Activated T-helper 17 cell treated with anti-CD3 and anti-CD28 coated beads, Interleukin-2, amount 50 U/mL, for 72 hours (primary cell): ENCODE measurements around the gene HSD3B1. TPM values are rescaled to one million over a fixed set of nuclear protein-coding genes. Genes with fewer than 3 reads are reported as not detected.

Experiments used
- ATAC-seq: fragments of 150-1000 bp; cut with Tn5 transposase; replicated peaks from 2 replicates; pipeline ENCODE4 v1.10.0; 2021; ENCODE audit warnings: mild to moderate bottlenecking, moderate library complexity
- H3K27ac Mint-ChIP-seq: one replicate; pipeline ENCODE4 v1.8.0; 2022; ENCODE audit warnings: mixed read lengths
- H3K27me3 Mint-ChIP-seq: one replicate; pipeline ENCODE4 v1.8.0; 2022; ENCODE audit warnings: mixed read lengths
- H3K36me3 Mint-ChIP-seq: one replicate; pipeline ENCODE4 v1.8.0; 2022; ENCODE audit warnings: low read depth, mild to moderate bottlenecking, mixed read lengths
- H3K4me1 Mint-ChIP-seq: one replicate; pipeline ENCODE4 v1.8.0; 2022; ENCODE audit warnings: mixed read lengths
- H3K4me3 Mint-ChIP-seq: one replicate; pipeline ENCODE4 v1.8.0; 2022; ENCODE audit warnings: mild to moderate bottlenecking, mixed read lengths
- H3K9me3 Mint-ChIP-seq: one replicate; pipeline ENCODE4 v1.8.0; 2022; ENCODE audit warnings: mixed read lengths
- total RNA-seq, 2 donors: library from RNA; stranded (reverse); gene quantifications; one replicate each; pipeline ENCODE4 v1.2.3, GENCODE V29; 2022

Gene HSD3B1
- not detected for total RNA-seq

GRCh38 chr1:119506941-119507340 lies at the start of gene HSD3B1:
HSD3B1 (plus strand) TSS chr1:119507210; CDS start chr1:119507477, 267 bp downstream.
- no peaks in the 10 kb centered on the region for H3K36me3 Mint-ChIP-seq
- peaks cover 3% of the 10 kb centered on the region for H3K9me3 Mint-ChIP-seq
- no peaks in the 10 kb centered on the region for H3K4me1 Mint-ChIP-seq
- H3K27ac Mint-ChIP-seq, result no peak within 1 kb of the TSS
- H3K4me3 Mint-ChIP-seq, result no peak within 1 kb of the TSS
- peaks cover 3% of the 10 kb centered on the region for H3K27me3 Mint-ChIP-seq
- no peak for ATAC-seq

GRCh38 chr1:119462964-119463363 lies 44.0 kb upstream of the HSD3B1 start:
- no peaks in the 10 kb centered on the region for H3K36me3 Mint-ChIP-seq
- H3K9me3 Mint-ChIP-seq, result no peaks in the 10 kb centered on the region
- H3K4me1 Mint-ChIP-seq, result no peaks in the 10 kb centered on the region
- ATAC-seq, result no peak
- H3K27ac Mint-ChIP-seq, result no peak overlapping the region
- H3K4me3 Mint-ChIP-seq, result no peak overlapping the region
- H3K27me3 Mint-ChIP-seq, result peaks cover 4% of the 10 kb centered on the region

- no peak overlapping the region for H3K27ac Mint-ChIP-seq
- no peaks in the 10 kb centered on the region for H3K36me3 Mint-ChIP-seq
- no peak overlapping the region for H3K4me3 Mint-ChIP-seq
- no peak for ATAC-seq
- H3K9me3 Mint-ChIP-seq, result no peaks in the 10 kb centered on the region
- H3K27me3 Mint-ChIP-seq, result peaks cover 4% of the 10 kb centered on the region
- no peaks in the 10 kb centered on the region for H3K4me1 Mint-ChIP-seq
Measured at GRCh38 chr1:119463569-119463968, 43.4 kb upstream of the HSD3B1 start.

- no peak overlapping the region for H3K4me3 Mint-ChIP-seq
- no peaks in the 10 kb centered on the region for H3K9me3 Mint-ChIP-seq
- peaks cover 9% of the 10 kb centered on the region for H3K27me3 Mint-ChIP-seq
- no peaks in the 10 kb centered on the region for H3K4me1 Mint-ChIP-seq
- ATAC-seq, result no peak
- no peaks in the 10 kb centered on the region for H3K36me3 Mint-ChIP-seq
- H3K27ac Mint-ChIP-seq, result no peak overlapping the region
Measured at GRCh38 chr1:119466445-119466844, 40.6 kb upstream of the HSD3B1 start.

- H3K36me3 Mint-ChIP-seq, result no peaks in the 10 kb centered on the region
- no peaks in the 10 kb centered on the region for H3K4me1 Mint-ChIP-seq
Measured at GRCh38 chr1:119467219-119467618, 39.8 kb upstream of the HSD3B1 start.

GRCh38 chr1:119467857-119468668 lies 38.9 kb upstream of the HSD3B1 start:
- Mint-ChIP-seq H3K4me1 (no peaks in the 10 kb centered on the region), H3K27ac (no peak overlapping the region), H3K4me3 (no peak overlapping the region), H3K27me3 (peaks cover 9% of the 10 kb centered on the region), H3K9me3 (no peaks in the 10 kb centered on the region), H3K36me3 (no peaks in the 10 kb centered on the region)
- ATAC-seq, result no peak

More at GRCh38 chr1:119467219-119467618, 39.8 kb upstream of the HSD3B1 start:
- Mint-ChIP-seq H3K27ac (no peak overlapping the region), H3K27me3 (peaks cover 9% of the 10 kb centered on the region), H3K9me3 (no peaks in the 10 kb centered on the region), H3K4me3 (no peak overlapping the region)
- no peak for ATAC-seq

- H3K27me3 Mint-ChIP-seq, result peaks cover 10% of the 10 kb centered on the region
- H3K27ac Mint-ChIP-seq, result no peak overlapping the region
- no peak overlapping the region for H3K4me3 Mint-ChIP-seq
- ATAC-seq, result no peak
- no peaks in the 10 kb centered on the region for H3K36me3 Mint-ChIP-seq
- no peaks in the 10 kb centered on the region for H3K9me3 Mint-ChIP-seq
- no peaks in the 10 kb centered on the region for H3K4me1 Mint-ChIP-seq
Measured at GRCh38 chr1:119469741-119470140, 37.3 kb upstream of the HSD3B1 start.

- Mint-ChIP-seq H3K4me1 (no peaks in the 10 kb centered on the region), H3K4me3 (no peak overlapping the region), H3K36me3 (no peaks in the 10 kb centered on the region), H3K9me3 (no peaks in the 10 kb centered on the region), H3K27ac (no peak overlapping the region), H3K27me3 (peaks cover 13% of the 10 kb centered on the region)
- ATAC-seq, result no peak
Measured at GRCh38 chr1:119470377-119470776, 36.6 kb upstream of the HSD3B1 start.

- H3K27me3 Mint-ChIP-seq, result peaks cover 13% of the 10 kb centered on the region
Measured at GRCh38 chr1:119470958-119471357, 36.1 kb upstream of the HSD3B1 start.

GRCh38 chr1:119471566-119471965 lies 35.4 kb upstream of the HSD3B1 start:
- no peak overlapping the region for H3K4me3 Mint-ChIP-seq
- no peaks in the 10 kb centered on the region for H3K36me3 Mint-ChIP-seq
- H3K27ac Mint-ChIP-seq, result no peak overlapping the region
- peaks cover 13% of the 10 kb centered on the region for H3K27me3 Mint-ChIP-seq
- no peak for ATAC-seq
- H3K4me1 Mint-ChIP-seq, result no peaks in the 10 kb centered on the region
- no peaks in the 10 kb centered on the region for H3K9me3 Mint-ChIP-seq

More at GRCh38 chr1:119470958-119471357, 36.1 kb upstream of the HSD3B1 start:
- no peak overlapping the region for H3K4me3 Mint-ChIP-seq
- H3K4me1 Mint-ChIP-seq, result no peaks in the 10 kb centered on the region
- H3K27ac Mint-ChIP-seq, result no peak overlapping the region
- no peaks in the 10 kb centered on the region for H3K9me3 Mint-ChIP-seq
- no peaks in the 10 kb centered on the region for H3K36me3 Mint-ChIP-seq
- ATAC-seq, result no peak

- Mint-ChIP-seq H3K9me3 (no peaks in the 10 kb centered on the region), H3K36me3 (no peaks in the 10 kb centered on the region), H3K27me3 (peaks cover 13% of the 10 kb centered on the region), H3K4me3 (no peak overlapping the region), H3K27ac (no peak overlapping the region), H3K4me1 (no peaks in the 10 kb centered on the region)
- no peak for ATAC-seq
Measured at GRCh38 chr1:119472080-119472818, 34.8 kb upstream of the HSD3B1 start.

- no peaks in the 10 kb centered on the region for H3K36me3 Mint-ChIP-seq
- no peak overlapping the region for H3K4me3 Mint-ChIP-seq
- H3K27me3 Mint-ChIP-seq, result peaks cover 11% of the 10 kb centered on the region
- no peaks in the 10 kb centered on the region for H3K4me1 Mint-ChIP-seq
- ATAC-seq, result no peak
- no peak overlapping the region for H3K27ac Mint-ChIP-seq
- no peaks in the 10 kb centered on the region for H3K9me3 Mint-ChIP-seq
Measured at GRCh38 chr1:119472819-119473175, 34.2 kb upstream of the HSD3B1 start.

- no peak overlapping the region for H3K4me3 Mint-ChIP-seq
Measured at GRCh38 chr1:119475866-119476439, 31.1 kb upstream of the HSD3B1 start.

GRCh38 chr1:119477710-119478109 lies 29.3 kb upstream of the HSD3B1 start:
- Mint-ChIP-seq H3K27me3 (peaks cover 10% of the 10 kb centered on the region), H3K4me3 (no peak overlapping the region), H3K4me1 (no peaks in the 10 kb centered on the region), H3K36me3 (no peaks in the 10 kb centered on the region), H3K27ac (no peak overlapping the region), H3K9me3 (no peaks in the 10 kb centered on the region)
- ATAC-seq, result no peak

More at GRCh38 chr1:119475866-119476439, 31.1 kb upstream of the HSD3B1 start:
- Mint-ChIP-seq H3K27ac (no peak overlapping the region), H3K4me1 (no peaks in the 10 kb centered on the region), H3K36me3 (no peaks in the 10 kb centered on the region), H3K27me3 (peaks cover 12% of the 10 kb centered on the region), H3K9me3 (no peaks in the 10 kb centered on the region)
- ATAC-seq, result no peak

GRCh38 chr1:119480175-119480574 lies 26.8 kb upstream of the HSD3B1 start:
- Mint-ChIP-seq H3K9me3 (no peaks in the 10 kb centered on the region), H3K27ac (no peak overlapping the region), H3K4me3 (no peak overlapping the region), H3K27me3 (peaks cover 6% of the 10 kb centered on the region), H3K4me1 (no peaks in the 10 kb centered on the region), H3K36me3 (no peaks in the 10 kb centered on the region)
- ATAC-seq, result no peak
